Lung microvascular endothelial cell (primary cell): ENCODE measurements around the gene ZFX. TPM values are rescaled to one million over a fixed set of nuclear protein-coding genes. Genes with fewer than 3 reads are reported as not detected.

Source experiments
- DNase-seq, 2 donors: peaks; one replicate each; pipeline versions ENCODE4 v3.0.0 to v3.0.0-alpha.2; 2010; ENCODE audit warnings: low read depth in 2 of 2
- total RNA-seq: library from RNA; depleted of rRNA; stranded (reverse); fragments of >200 nt; gene quantifications from 2 replicates; pipeline ENCODE4 v1.2.1, GENCODE V29; 2014

The ZFX gene
- total RNA-seq, 1 donor from 2014 or later, result 31.5 TPM

DNA sequence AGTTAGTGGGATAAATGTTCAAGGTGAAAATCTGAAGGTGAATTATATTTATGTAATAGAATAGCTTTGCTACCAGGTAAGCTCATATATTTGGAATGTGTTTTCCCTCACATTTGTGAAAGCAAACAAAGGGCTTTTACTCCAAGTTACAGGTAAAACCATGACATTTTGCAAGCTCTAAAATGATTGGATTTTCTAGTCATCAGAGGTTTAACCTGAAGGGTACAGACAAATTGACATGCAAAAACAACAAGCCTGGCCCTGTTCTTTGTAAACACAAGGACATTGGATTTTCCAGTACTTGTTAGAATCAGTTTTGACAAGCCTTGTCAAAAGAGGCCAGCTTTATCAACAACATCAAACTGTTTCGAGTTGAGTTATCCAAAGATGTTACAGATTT lies 51.7 kb downstream of the ZFX start:
- no peak for DNase-seq

DNA sequence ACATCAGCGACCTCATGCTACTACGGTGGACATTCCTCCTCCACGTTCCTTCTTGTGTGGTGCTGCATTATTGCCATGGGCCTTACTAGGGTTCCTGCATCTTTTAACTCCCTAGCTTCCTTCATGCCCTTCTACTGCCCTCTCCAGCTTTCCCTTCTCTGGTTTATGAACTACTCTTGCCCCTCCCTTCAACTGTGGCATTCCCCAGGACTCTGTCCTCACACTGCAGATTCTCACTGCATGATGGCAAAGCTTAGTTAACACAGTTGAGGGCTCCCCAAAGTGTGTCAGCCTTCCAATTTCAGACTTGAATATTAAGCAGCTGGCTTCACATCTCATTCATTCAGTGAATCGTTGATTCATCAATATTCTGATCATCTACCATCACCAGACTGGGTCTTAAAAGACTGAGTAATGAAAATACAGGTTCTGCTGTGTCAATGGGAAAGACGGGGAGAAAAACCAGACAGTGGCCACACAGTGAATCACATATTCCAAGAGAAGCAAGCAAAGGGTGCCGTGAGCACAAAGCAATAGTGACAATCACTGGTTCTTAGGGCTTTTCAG lies 53.0 kb downstream of the ZFX start:
- no peak for DNase-seq

DNA sequence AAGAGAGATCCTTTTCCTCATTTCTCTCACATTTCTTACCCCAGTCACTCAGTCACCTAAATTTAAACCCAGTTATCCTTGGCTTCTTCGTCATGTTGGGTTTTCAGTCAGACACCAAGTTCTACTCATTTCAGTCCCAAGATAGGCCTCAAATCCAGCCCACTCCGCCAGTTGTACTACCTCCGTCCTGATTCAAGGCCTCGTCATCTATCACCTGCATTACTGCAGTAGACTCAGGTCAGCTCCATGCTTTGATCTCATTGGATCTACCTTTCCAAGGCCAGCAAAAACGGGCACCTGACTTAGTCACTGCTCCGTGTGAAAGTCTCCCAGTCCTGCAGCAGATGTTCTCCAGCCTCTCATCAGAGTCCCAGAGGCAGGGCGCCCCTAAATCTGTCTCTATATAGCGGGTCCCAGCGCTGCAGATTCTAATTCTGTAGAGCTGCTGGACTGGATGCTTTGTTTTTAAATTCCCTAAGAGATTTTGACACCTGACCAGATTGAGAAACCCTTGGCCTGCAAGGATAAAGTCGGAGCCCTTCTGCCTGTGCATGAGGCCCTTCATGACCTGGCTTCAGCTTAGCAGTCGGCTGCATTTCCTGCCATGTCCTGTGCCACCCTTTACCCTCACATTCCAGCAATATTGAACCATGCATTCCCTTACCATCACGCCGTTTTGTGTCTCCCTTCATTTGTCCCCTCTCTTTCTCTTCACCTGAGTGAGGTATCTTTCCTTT lies 53.7 kb downstream of the ZFX start:
- no peak for DNase-seq

DNA sequence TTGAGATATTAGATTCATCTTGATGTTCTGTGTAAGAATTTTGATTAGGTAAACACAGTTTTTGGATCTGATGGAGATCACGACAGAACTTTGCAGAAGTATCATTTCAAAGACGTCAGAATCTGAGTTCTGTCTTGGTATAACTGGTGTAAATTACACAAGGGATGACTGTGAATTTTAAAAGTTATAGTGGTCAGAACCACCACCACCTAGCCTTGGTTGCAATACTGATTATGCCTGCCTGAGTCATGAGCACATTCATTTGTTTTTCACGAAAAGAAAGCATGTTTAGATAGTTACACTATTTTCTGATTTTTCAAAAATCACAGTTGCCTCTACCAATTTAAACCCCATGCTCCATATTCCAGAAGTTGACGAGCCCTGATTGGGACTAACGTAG lies 54.8 kb downstream of the ZFX start:
- DNase-seq, result no peak

DNA sequence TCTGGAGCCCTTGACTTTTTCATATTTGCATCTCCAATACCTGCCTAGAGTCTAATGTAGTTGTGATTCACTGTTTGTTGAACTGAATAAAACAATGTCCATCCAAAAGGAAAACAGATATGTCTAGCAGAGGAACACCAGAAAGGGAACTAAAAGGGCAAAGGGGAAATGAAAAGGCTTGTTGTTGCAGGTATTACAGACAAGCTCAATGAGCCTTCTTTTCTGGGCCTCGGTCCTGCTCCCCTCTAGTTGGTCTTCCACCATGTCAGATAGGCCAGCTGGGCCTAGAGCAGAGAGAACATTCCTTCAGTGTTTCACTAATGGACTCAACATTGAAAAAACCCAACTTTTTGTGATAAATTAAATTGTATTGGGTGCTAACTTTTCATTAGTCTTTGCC lies 55.4 kb downstream of the ZFX start:
- peak in 1 of 2 donors; percentile 11 for DNase-seq

DNA sequence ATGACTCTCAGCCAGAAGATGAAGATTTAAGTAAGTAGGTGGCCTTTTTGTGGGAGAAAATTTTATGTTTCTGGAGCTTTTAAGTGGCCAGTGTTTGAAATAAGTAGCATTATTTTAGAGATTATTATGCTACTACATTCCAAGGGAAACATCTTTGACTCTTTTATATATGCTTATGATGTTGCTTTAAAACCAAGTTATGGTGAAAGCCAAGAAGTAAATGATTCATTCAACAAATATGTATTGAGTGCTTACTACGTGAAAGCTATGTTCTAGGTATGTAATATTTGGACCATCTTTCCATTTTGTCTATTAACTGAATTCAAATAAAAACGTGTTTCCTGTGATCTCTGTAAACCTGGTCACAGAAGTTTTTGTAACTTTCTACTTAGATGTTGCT lies 58.3 kb downstream of the ZFX start:
- no peak for DNase-seq

DNA sequence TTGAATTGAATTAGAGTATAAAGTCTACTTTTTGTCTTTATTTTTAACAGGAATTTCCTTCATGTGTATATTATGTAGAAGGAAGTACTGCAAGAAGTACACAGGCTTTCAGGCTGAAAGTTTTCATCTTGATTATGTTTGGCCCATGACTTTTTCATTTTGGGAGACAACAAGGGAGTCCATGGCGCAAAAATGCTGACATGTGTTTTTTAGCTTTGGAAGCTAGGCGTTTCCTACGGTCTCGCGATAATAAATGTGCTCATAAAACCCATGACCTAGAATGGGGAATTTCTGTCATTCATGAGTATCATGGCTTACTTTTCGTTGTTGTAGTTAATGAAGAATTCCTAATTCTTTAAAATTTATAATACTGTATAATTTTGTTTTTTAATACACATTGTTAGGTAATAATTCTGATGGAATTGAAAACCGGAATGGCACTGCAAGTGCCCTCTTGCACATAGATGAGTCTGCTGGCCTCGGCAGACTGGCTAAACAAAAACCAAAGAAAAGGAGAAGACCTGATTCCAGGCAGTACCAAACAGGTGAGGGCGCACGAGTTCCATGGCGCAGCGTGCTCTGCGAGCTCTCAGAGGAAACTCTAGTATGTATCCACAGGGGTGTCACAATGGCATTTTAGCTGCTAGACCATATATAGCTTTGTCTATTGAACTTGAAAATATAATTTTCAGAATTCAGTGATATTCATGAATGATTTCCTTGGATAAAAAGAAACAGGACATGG lies 59.1 kb downstream of the ZFX start:
- no peak for DNase-seq

DNA sequence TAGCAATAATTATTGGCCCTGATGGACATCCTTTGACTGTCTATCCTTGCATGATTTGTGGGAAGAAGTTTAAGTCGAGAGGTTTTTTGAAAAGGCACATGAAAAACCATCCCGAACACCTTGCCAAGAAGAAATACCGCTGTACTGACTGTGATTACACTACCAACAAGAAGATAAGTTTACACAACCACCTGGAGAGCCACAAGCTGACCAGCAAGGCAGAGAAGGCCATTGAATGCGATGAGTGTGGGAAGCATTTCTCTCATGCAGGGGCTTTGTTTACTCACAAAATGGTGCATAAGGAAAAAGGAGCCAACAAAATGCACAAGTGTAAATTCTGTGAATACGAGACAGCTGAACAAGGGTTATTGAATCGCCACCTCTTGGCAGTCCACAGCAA lies 60.7 kb downstream of the ZFX start:
- no peak for DNase-seq

DNA sequence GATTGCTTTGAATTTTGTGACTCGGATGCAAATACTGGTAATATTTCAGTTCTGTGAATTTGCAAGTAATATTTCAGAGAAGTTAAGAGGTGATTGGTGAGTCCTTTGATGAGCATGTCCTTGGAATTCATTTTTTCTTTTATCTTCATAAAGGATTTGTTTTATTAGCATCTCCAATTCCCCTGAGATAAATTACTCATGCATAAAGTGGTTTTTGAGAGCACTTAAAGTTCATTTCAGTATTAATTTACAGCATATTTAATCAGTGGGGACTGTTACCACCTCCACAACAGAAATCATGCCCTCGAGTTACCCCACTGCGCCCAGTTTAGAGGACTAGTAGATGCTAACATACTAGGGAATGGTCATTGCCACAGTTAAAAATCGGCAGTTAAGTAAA lies 65.0 kb downstream of the ZFX start:
- no peak for DNase-seq

DNA sequence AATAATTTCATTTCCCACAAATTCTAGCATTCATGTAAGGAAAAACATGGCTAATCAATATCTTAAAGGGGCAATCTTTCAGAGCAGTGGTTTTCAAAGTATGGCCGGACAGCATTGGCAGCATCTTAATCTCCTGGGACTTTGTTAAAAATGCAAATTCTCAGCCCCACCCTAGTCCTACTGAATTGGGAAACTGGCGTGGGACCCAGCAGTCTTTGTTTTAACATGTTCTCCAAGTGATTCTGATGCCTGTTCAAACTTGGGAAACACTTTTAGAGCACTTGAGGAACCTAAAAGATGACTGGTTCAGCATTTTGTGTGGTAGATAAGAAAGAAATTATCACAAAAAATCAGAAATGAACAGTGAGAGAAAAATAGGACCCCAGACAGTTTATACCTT lies 65.7 kb downstream of the ZFX start:
- DNase-seq, result no peak

DNA sequence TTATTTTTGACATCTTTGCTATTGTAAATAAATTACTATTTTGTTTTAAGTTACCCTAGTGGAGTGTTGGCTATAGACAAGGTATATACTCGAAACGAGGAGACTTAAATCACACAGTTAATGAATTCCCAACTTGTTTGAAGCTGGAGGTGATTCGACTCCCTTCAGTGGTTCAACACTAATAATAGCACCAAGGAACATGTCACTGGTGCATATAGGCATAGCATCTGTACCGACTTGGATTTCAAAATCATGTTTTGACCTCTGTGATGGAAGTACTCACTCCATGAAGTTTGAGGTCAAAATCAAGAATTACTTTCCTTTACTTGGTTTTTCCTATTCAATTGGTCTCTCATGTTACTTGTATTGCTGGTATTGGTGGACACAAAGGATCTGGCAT lies 66.5 kb downstream of the ZFX start:
- no peak for DNase-seq

DNA sequence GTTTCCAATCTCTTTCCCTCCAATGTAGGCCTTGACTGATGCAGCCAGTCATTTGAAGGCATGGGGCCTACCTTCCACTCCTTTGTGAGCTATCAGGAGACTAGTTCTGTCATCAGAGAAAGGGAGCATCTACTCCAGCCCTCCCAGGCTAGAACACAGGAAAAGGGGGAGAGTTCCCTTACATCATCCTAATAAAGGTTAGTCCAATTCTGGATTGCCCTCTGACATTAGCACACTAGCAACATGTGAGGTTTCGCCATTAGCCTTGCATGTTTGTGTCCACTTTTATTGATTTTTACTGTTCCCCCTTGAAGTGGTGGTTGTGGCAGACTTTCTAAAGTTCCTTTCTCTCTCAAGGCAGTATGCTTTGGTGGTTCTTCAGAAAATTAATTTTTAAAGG lies 67.3 kb downstream of the ZFX start:
- DNase-seq, result no peak

DNA sequence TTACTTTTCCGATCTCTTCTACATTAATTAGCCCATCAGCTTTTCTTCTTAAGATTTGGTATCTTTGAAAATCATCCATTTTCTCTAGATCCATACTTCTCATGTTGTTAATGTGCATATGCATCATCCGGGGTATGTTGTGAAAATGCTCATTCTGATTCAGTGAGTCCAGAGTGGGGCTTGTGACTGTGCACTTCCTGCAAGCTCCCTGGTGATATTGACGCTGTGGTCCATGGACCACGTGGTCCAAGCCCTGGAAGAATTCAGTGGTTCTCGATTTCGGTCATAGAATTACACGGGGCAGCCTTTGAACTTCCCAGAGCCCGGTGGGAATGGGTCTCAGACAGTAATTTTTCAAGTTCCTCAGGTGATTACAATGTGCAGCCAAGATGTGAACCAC lies 69.8 kb downstream of the ZFX start:
- no peak for DNase-seq

DNA sequence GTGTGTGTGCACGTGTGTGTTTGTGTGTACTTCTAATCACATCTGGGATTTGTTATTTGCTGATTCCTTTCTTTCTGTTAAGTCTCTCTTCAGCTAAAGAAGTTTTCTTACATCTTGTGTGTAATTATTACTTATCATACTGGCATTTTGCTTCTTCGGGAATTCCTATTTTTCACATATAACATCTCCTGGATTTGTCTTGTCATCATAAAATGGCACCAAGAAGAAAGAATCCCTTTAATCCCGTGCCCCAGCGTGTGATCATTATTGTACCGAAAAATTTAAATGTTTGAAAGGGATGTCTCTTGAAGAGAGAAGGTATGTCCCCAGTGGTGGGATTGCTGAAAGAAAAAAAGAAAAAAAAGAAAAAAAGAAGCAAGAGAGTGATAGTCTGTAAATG lies 72.3 kb downstream of the ZFX start:
- DNase-seq, result no peak

DNA sequence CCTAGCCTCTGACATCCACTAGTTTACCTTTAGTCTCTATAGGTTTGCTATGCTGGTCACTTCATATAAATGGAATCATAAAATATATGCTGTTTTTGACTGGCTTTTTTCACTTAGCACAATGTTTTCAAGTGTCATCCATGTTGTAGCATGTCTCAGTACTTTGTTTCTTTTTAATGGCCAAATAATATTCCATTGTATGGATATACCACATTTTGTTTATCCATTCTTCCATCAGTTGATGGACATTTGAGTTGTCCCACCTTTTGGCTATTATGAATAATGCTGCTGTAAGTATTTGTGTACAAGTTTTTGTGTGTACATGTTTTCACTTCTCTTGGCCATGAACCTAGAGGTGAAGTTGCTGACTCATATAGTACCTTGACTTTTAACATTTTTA lies 75.7 kb downstream of the ZFX start:
- no peak for DNase-seq

DNA sequence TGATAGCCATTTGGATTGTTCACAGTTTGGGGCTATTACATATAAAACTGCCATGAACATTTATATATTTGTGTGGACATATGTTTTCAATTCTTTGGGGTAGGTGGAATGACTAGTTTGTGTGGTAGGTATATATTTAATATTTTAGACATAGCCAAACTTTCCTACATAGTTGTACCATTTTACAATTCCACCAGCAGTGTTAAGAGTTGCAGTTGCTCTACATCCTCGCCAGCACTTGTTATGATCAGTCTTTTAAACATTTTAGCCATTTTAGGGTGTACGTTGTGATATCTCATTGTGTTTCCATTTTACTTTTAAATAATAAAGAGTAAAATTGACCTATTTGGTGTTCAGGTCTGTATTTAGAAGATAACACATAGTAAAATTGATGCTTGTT lies 76.6 kb downstream of the ZFX start:
- DNase-seq, result no peak

DNA sequence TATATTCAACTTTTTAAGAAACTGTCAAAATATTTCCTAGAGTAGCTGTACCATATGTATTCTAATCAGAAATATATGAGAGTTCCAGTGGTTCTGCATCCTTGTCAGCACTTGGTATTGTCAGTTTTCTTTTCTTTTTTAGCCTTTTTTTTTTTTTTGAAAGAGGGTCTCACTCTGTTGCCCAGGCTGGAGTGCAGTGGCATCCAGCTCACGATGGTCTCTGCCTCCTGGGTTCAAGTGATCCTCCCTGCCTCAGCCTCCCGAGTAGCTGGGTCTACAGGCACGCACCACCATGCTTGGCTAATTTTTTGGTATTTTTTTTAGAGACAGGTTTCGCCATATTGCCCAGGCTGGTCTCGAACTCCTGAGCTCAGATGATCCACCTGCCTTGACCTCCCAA lies 79.1 kb downstream of the ZFX start:
- DNase-seq, result no peak

DNA sequence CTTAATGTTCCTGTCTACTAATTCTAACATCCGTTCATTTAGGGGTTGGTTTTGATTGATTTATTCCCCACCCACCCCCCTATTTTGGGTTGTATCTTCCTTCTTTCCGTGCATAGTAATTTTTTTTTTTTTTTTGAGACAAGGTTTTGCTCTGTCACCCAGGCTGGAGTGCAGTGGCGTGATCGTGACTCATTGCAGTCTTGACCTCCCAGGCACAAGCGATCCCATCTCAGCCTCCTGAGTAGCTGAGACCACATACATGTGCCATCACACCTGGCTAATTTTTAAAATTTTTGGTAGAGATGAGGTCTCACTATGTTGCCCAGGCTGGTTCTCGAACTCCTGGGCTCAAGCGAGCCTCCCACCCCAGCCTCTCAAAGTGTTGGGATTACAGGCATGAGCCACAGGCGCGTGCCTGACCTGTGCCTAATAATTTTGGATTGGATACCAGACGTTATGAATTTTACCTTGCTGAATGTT lies 79.9 kb downstream of the ZFX start:
- no peak for DNase-seq

DNA sequence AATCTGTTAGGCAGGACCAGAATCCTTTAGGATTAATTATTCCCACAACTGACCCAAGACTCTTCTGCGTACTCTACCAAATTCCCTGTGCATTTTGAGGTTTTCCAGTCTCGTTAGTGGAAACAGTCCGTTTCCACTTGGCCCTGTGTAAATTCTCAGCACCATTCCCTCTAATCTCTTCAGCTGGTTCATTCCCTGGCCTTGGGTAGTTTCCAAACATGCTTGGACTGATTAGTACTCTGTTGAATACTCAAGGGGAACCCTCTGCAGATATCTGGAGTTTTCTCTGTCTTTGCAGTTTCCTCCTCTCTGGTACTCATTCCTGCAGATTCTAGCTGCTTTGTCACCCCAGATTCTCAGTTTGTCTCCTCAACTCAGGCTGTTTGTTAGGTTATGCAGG lies 80.4 kb downstream of the ZFX start:
- DNase-seq, result no peak

DNA sequence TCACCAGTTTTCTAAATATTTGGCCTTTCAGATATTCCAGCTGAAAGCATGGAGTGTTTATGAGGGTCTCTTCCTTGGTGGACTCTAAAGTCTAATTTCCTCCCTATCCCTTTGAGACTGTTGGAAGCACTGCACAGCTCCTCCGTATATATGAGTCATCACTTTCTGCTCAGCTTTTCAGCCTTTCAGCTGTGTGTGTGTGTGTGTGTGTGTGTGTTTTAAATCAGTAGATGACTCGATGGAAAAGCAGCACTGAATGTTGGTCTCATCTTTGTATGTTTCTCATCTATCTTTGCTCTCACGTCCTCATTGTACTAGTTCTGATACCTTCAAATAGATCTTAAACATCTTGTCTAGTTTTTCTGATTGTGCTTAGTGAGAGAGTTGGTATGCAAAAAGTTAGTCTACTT lies 81.6 kb downstream of the ZFX start:
- peak; percentile 12 to 68 for DNase-seq

DNA sequence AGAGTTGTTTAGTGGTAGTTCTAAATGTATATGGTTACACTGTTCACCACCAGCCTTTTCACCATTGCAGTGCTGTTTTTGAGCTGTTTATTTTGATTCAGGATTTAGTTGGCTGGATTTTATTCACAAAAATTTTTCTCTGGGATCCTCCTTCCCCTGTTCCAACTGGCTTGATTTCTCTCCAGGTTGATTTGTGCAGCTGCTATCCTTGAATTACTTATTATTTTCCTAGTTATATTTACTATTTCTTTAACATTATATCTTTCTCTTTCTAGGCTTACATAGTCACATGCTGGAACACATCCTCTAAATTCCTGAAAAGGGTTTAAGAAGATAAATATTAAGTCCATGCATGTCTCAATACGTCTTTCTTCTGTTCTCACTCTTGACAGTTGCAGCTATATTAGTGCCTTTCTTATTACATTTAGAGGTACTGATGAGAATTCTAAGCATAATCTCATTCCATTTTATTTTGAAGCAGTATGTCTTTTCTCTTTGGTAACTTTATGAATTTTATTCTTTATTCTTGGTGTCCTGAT lies 82.2 kb downstream of the ZFX start:
- no peak for DNase-seq

DNA sequence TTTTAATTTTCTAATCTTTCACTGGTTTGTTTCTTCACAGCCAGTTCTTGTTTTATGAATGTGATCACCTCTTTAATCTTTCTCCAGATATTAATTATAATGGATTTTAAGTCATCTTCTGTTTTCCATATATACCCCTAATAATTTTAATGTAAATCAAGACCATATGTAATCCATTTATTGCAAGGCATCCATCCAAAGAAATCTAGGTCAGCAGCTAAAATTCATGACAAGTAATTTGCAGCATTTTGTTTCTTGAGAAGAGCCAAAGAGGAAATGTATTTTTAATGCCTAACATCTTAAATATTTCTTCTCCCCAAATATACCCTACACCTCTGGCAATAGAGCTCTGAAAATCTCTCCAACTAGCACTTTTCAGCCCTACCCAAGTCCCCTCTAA lies 83.3 kb downstream of the ZFX start:
- no peak for DNase-seq
